DMS 273 (cell line): ENCODE data around the gene SLC25A23.

ENCODE experiments used
- DNase-seq: peaks from one replicate; lab custom pipeline; 2025; ENCODE audit not compliant: unreplicated experiment; lab: John Stamatoyannopoulos, UW

SLC25A23 gene

DNA sequence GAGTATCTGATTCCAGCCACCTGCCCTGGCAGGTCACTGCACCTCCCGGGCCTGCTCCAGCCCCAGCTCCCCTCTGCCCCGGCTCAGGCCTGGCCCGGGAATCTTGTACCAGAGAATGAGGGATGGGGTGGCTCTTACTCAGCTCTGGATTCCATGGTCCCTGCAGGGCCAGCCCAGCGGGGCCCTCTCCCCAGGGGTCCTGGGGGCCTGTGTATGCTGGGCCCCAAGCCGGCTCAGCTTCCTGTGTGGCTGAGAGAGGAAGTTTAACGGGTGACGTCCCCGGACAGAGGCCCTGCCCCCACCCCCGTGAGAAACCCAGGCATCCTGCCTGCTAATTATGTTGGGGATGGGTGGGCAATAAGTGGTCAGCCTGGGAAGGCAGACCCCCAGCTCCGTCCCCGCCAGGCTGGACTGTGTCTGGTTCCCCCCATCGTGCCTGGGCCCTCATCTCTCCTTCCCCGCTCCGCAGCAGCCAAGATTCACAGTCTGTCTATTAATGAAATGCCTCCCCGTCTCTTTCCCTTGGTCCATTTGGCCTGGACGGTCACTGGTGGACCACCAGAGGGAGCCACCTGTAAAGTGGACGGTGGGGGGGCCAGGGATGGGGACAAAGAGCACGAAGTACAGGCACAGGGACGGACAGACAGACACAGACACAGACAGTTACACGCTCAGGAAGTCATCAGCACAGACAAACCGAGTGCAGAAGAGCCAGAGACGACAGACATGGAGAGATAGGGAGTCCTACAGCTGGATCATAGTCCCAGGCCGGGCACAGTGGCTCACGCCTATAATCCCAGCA, 22.1 kb upstream of the SLC25A23 start, which contains the start of gene DENND1C:
TSS of gene DENND1C (minus strand) at position 247 of the 802 bp plus-strand sequence. CDS start at position 155, 92 bp downstream.
- no peak for DNase-seq

DNA sequence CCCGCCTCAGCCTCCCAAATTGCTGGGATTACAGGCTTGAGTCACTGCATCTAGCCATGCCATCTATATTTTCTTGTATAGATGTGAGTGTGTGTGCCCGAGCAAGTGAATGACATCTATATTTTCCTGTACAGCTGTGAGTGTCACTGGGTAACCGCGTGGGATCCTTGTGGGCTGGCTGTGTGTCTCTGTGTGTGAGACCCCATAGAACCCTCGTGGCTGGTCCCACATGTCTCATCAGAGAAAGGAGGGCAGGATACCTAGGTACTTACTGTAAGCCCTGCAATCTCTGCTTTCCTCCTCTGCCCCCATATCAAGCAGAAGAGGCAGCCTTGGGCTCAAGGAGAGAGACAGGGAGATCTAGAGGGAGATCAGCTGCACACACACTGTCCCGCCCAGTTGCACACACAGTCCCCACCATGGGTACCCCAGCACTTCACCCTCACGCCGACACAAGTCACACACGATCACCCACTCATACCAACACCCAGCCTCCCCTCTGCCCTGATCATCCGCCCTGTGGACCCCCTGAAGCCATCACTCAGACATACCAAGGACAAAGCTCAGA, 21.3 kb upstream of the SLC25A23 start:
- no peak for DNase-seq

DNA sequence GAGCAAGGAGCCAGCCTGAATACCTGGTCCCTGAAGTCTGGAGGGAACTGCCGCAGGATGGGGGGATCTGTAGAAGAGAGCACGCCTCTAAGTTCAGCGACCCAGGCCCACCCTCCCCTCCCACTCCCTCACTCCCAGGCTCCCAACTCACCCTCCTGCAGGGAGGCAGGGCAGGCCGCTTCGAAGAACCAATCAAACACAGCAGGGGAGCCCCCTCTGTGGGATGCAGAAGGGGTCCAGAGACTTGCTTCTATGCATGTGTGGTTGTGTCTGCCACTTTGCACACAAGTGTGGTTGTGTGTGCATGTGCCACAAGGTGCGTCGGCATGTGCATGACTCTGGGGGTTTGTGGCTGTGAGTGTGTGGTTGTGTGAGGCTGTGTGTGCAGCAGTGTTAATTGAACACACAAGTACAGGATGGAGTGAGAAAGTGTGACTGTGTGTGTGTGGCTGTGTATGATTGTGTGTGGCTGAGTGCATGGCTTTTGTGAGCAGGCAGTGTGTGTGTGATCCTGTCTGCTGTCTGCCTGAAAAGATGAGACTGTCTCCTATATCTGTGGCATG, 20.3 kb upstream of the SLC25A23 start:
- no peak for DNase-seq

DNA sequence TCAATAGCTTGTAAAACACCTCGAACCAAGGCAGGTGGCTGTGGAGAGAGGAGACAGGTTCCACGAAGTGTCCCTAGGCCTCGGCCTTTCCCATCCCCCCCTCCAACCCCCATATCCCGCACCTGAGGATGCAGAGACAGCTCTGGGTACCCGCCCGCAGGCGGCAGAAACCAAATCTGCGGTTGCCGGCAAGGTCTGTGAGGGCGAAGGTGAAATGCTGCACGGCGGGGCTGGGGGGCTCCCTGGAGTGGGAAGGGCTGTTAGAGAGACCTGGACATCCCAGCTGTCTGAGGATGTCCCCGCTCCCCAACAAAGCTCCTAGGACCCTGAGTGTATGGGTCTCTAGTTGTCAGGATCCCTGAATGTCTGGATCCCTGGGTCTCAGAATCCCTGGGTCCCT, 19.2 kb upstream of the SLC25A23 start:
- no peak for DNase-seq

DNA sequence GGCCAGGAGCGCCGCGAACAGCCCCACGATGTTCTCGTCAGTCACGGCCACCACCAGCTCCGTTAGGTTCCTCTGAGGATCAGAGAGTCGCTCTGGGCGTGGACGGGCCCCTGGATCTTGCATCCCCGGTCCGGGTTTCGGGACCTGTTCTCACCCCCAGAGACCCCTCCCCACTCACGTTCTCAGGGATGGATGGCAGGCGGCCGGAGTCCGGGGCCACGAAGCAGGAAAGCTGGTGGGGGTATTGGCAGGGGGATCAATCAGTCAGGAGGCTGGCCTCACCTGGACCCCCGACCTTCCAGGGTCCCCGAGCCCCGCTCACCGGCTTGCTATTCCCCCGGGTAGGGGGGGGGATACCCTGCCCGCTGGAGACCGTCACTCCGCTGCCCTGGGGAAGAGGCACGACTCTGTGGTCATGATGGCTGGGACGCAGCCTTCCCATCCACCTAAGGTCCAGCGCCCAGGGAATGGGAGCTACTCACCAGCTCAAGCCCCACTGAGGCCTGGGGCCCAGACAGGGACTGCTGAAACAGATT, 17.4 kb upstream of the SLC25A23 start:
- DNase-seq: no peak

DNA sequence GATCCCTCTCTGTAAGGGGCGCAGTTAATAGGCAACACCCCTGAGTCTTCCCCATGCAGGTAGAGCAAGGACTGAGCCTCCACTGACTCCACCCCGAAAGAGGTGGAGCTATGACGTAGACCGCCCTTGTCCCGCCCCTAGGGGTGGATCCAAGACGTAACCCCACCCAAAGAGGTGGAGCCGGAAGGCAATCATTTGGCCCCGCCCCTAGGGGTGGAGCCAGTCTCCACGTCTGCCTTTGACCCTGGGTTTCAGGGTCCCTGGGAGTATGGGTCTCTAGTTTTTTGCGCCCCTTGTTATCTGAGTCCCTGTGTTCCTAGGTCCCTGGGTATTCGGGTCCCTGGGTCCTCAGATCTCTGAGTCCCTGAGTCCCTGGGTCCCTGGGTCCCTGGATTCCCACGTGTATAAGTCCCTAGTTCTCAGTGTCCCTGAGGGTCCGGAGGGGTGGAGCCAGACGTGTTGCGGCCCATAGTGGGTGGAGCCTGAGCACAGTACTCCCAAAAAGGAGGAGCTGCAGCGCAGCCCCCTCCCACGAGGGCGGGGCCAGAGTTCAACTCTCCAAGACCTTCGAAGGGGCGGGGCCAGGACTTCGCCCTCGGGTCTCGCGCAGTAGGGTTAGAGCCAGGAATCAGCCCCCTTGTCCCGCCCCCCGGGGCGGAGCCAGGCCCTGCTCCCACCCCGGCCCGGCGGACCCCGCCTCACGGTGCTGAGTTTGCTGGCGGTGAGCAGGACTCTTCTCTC, 16.7 kb upstream of the SLC25A23 start:
- peak; percentile 74 for DNase-seq

DNA sequence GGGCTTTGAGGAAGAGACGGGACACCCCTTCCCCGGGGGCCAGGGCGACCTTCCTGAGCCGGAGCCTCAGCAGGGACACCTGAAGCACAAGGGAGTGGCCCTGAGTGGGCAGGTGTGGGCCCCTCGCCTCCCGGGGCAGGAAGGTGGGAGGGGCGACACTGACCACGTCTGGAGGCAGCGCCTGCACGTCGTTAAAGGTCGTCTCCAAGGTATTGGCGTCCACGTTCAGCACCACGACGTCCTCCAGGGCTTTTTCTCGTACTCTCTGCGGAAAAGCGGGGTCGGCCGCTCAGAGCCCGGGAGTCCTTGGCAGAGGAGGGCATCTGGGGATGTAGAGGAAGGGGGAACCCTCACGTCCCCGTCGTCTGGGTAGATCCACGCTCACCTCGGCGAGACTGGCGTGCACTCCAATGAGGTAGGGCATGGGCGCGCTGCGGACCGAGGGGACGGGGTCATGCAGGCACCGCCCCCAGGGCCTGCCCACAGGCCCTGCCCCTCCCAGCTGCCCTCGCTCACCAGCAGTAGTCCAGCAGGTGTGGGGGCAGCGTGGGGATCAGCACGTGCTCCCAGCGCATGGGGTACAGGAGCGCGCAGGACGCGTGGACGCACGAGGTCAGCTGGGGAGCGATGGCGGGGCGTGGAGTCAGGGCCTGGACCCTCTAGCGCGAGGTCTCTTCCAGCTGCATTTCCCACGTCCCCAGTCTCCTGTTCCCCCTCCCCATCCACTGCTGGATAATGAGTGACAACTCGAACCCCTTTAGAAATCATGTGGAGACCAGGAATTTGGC, 15.9 kb upstream of the SLC25A23 start:
- no peak for DNase-seq

DNA sequence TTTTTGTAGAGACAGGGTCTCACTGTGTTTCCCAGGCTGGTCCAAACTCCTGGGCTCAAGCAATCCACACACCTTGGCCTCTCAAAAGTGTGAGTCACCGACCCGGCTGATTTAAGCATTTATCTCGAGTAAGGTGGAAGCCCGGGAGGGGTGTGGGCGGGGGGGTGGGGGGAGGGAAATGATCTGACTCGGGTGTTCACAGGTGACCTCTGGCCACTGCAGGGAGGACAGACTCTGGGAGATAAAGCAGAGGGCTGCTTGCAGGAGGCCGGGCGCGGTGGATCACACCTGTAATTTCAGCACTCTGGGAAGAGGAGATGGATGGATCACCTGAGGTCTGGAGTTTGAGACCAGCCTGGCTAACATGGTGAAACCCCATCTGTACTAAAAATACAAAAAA, 14.1 kb upstream of the SLC25A23 start:
- DNase-seq: no peak

DNA sequence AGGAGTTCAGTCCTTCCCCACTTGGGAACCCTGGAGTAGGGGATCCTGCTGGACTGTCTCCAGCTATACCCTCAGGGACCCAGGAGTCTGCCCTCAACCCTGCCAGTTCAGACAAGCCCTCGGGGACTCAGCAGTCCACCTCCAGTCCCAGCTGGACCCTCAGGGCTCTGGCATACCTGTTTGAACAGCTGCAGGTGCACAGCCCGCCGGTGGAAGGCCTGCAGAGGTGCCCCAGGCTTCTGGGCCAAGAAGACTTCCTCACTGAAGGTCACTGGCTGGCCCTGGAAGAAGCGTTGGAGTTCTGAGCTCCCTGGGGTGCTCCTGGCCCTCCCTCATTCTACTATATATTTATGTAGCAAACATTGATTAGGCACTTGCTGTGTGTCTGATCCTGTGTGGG, 13.1 kb upstream of the SLC25A23 start:
- DNase-seq: no peak

DNA sequence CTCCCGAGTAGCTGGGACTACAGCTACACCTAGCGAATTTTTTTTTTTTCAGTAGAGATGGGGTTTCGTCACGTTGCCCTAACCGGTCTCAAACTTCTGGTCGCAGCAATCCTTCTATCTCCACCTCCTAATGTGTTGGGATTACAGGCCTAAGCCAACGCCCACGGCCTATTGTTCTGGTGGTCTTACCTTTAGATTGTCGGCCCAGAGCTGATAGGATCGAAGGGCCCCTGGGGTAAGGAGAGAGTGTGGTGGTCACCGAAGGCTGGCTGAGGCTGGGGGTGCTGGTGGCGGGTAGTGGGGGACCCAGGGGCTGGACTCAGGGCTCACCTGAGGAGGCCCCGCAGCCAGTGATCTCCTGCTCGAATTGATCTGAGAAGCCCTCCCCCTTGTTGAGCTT, 11.5 kb upstream of the SLC25A23 start:
- no peak for DNase-seq

DNA sequence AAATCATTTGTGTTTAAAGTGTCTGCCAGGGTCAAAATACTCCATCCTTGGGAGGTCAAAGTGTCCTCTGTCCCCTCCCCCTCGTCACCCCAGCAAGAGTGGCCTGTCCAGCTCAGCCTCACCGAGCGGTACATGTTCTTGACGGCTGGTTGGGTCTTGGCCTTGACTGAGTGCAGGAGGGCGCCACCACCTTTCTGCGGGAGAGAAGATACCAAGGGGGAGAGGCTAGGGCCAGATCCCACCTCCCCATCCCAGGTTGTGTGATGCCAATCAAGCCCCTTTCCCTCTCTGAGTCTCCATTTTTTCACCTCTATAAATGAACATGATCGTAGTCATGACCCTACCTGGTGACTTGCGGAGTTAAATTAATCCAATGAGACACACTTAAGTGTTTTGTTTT, 10.6 kb upstream of the SLC25A23 start:
- DNase-seq: no peak

DNA sequence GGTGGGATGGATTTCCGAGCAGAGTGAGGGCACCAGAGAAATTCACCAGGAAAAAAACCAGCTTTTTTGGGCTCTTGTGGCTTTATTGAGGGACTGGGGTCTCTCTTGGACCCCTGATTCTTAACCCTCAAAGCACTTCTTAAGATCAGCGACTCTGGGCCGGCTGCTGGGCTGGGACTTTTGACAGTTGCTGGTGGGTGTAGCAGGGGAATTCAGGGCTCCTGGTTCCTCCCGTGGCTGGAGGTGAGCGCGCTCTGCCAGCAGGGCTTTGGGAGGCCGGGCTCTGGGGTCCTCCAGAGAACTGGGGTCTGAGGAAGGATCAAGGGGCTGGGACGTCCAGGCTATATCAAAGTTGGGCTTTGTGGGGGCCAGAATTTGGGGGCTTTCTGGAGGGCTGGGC, 7.8 kb upstream of the SLC25A23 start:
- DNase-seq: no peak

DNA sequence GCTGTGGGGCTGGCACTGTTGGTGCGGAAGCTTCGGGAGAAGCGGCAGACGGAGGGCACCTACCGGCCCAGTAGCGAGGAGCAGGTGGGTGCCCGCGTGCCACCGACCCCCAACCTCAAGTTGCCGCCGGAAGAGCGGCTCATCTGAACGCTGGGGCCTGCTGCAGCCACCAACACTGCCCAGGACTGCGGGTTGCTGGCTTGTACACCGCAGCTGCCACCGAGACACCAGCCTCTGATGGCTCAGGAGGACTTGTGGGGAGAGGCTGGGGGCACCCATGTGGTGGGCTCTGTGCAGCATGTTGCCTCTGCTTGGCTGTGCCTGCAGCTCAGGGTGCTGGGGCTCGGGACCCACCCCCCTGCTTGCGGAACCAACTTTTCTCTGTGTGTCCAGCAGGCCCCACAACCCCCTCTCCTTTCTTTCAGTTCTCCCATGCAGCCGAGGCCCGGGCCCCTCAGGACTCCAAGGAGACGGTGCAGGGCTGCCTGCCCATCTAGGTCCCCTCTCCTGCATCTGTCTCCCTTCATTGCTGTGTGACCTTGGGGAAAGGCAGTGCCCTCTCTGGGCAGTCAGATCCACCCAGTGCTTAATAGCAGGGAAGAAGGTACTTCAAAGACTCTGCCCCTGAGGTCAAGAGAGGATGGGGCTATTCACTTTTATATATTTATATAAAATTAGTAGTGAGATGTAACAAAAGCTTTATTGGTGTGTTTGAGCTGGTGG, 7.1 kb upstream of the SLC25A23 start:
- DNase-seq: no peak

DNA sequence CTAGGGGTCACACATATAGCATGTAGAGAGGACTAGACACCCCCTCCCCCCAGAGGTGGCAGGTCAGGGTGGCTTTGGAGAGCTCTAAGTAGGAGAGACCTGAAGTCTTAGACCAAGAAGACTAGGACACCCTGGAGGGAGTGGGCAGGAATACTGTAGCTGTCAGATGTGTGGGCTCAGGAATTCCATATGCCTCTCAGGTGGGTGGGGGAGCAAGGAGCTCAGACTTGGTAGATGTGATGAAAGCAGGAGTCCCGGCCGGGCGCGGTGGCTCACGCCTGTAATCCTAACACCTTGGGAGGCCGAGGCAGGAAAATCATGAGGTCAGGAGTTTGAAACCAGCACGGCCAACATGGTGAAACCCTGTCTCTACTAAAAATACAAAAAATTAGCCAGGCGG, 6.1 kb upstream of the SLC25A23 start:
- no peak for DNase-seq

DNA sequence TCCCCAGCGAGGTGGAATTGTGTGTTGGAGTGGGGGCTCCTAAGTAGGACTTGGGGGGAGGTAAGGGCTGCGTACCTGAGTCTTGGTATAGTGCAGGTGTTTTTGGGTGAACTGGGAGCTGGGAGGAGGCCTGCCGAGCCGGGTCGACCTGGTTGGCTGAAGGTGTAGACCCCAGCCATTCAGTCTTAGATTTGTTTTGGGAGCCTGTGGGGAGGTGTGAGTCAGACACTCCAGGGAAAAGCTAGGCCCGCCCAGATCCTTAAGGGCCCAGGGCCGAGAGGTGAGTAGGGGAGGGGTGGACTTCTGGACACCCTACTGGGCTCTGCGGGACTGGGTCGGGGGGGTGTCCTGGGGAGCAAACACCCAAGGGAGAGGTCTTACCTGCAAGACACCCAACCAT, 5.4 kb upstream of the SLC25A23 start:
- DNase-seq: no peak

DNA sequence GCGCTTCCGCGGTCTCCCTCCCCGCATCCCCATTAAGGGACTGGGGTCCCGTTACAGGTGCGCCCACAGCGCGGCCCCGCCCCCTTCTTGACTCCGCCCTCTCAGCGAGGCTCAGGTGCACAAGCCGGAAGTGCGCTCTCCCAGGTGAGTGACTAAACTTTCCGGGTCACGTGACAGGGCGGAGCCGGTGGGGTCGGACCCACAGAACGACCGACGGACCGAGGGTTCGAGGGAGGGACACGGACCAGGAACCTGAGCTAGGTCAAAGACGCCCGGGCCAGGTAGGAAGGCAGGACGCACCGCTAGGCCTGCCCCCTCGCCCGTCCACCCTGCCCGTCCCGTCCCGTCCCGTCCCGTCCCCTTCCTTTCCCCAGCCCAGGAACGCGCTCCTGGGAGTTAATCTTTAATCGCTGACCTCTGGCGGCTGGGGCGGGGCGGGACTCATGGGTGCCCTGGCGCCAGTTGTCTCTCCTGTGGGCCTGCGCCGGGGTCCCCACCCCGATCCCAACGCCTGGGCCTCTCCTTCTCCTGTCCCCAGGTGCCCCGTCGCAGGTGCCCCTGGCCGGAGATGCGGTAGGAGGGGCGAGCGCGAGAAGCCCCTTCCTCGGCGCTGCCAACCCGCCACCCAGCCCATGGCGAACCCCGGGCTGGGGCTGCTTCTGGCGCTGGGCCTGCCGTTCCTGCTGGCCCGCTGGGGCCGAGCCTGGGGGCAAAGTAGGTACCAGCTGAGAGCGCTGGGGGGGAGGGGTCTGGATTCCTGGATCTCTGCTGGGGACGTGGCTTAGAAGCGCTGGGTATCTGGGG, 4.7 kb upstream of the SLC25A23 start, which contains the start of gene CRB3:
TSS of gene CRB3 (plus strand) at position 202 of the 804 bp plus-strand sequence. CDS start at position 633, 431 bp downstream.
- DNase-seq: no peak

DNA sequence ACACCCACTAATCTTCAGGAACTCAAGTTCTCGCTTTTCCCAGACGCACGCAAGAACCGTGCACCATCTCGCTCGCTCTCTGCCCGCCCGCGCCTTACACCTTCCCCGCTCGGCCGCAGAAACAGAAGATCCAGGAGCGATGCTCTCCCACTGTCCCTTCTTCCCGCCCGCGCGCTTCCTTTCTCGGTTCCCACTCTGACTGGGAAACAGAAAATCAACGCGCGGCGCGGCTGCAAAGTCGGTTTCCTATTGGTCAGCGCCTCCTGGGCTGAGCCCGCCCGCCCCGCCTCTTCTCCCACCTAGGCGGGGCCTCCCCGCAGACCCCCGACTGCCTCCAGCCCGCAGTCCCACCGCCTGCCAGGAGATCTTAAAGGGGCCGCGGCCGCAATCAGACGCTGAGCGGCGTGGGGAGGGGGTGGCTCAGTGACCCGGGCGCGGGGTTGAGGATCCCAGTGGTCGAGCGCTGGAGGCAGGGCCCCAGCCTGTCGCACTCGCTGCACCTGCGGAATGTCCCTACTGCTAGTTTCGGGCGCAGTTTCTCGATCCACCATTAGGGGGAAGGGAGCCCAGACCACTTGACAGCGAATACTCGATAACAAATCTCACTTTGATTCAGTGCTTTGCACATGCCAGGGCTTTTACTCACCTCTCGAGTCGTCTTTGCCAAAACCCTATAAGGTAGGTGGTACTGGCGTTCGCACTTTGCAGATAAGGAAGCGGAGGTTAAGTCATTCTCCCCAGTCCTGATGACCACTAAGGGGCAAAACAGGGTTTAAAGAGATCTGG, 700 bp upstream of the SLC25A23 start:
- peak; percentile 100 for DNase-seq

DNA sequence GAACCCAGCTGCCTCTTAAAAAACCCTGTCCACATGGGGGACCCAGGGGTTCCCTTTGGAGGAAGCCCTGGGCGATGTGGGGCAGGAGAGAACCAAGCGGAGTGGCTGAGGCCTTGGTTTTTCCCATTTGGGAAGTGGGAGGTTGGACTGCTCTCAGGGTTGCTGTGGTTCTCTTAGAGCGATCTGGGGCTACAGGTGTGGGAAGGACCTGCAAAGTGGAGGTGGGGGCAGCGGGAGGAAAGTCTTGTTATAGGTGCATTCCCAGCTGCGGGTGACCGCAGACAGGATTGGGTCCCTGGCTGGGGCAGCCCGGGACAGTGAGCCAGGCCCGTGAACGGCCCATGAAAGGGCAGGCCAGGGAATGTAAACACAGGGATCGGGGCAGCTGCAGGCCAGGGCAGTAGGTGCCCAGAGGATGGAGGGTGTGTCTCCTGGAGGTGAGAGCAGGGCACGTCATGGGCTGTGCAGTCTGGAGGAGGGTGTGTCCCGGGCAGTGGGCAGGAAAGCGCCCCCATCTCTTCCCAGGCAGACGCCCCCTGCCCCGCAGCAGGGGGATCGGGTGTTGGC, 814 bp downstream of the SLC25A23 start:
- no peak for DNase-seq
